Measurements from ENCODE around the gene SYS1.

- TF ChIP-seq CTCF (IDR thresholded peaks at IDR 0.05; ENCODE audit: extremely low read depth in 1 of 2, insufficient read depth in 1 of 2, low read depth in 1 of 2, low read length in 2 of 2) (no peak), MAX (IDR thresholded peaks at IDR 0.05; ENCODE audit: insufficient read depth, insufficient read length) (no peak), EZH2 (IDR thresholded peaks at IDR 0.05; ENCODE audit: borderline replicate concordance, low read depth, low read length, severe bottlenecking) (no peak), POLR2A (IDR thresholded peaks at IDR 0.05; ENCODE audit: low read depth, low read length) (no peak), FOS (IDR thresholded peaks at IDR 0.05; ENCODE audit: borderline replicate concordance, insufficient read depth, low read length) (no peak), POLR2AphosphoS5 (IDR thresholded peaks at IDR 0.05; ENCODE audit: insufficient read depth, low read depth, low read length) (no peak)
Observed at GRCh38 chr20:45341579-45341938, 21.4 kb upstream of the SYS1 start.
